H1 (cell line): ENCODE measurements around the gene RFX3.

Experiments
- CEBPB ChIP-seq: IDR thresholded peaks from 2 replicates; pipeline ENCODE4 v1.6.1; 2012; ENCODE audit warnings: low read depth, low read length
- EZH2 ChIP-seq: fragments of 200-600 bp; sonication (generic); IDR thresholded peaks from 2 replicates; pipeline ENCODE4 v1.7.1; 2012; ENCODE audit warnings: low read depth, mild to moderate bottlenecking, moderate library complexity, low read length, inconsistent platforms; ENCODE audit not compliant: severe bottlenecking
- GABPA ChIP-seq: IDR thresholded peaks from 2 replicates; pipeline ENCODE4 v1.6.1; 2011; ENCODE audit warnings: mild to moderate bottlenecking, low read length, moderate library complexity, borderline replicate concordance; ENCODE audit not compliant: insufficient read depth
- HDAC2 ChIP-seq, 2 experiments: fragments of 300-600 bp in 1 of 2; sonication (generic) in 1 of 2; IDR thresholded peaks; 2 replicates each; pipeline ENCODE4 v1.6.1; 2011 to 2012; ENCODE audit warnings: low read depth in 2 of 2, low read length in 2 of 2, mild to moderate bottlenecking in 2 of 2, moderate library complexity in 2 of 2, borderline replicate concordance in 1 of 2, inconsistent platforms in 1 of 2
- SP1 ChIP-seq: IDR thresholded peaks from 2 replicates; pipeline ENCODE4 v1.6.1; 2011; ENCODE audit warnings: low read depth, low read length
- SP2 ChIP-seq: IDR thresholded peaks from 2 replicates; pipeline ENCODE4 v1.6.1; 2012; ENCODE audit warnings: mild to moderate bottlenecking, low read length, inconsistent platforms
- TAF1 ChIP-seq: IDR thresholded peaks from 2 replicates; pipeline ENCODE4 v1.6.1; 2011; ENCODE audit warnings: mild to moderate bottlenecking, low read depth, low read length
- ZNF274 ChIP-seq: IDR thresholded peaks from 2 replicates; pipeline ENCODE4 v1.7.0; 2012; ENCODE audit warnings: low read length, borderline replicate concordance; ENCODE audit errors: extremely low read depth
- TF ChIP-seq, protein P1 (sequence below), 3 experiments: IDR thresholded peaks; 1 replicate in 2 of 3; 2 replicates in 1 of 3; pipeline versions ENCODE4 v1.5.1 to v1.6.1; 2011; ENCODE audit warnings: low read length in 3 of 3, mild to moderate bottlenecking in 3 of 3, inconsistent platforms in 2 of 3, low read depth in 1 of 3, moderate library complexity in 1 of 3; ENCODE audit not compliant: insufficient read depth in 1 of 3; ENCODE audit errors: control extremely low read depth in 1 of 3

DNA sequence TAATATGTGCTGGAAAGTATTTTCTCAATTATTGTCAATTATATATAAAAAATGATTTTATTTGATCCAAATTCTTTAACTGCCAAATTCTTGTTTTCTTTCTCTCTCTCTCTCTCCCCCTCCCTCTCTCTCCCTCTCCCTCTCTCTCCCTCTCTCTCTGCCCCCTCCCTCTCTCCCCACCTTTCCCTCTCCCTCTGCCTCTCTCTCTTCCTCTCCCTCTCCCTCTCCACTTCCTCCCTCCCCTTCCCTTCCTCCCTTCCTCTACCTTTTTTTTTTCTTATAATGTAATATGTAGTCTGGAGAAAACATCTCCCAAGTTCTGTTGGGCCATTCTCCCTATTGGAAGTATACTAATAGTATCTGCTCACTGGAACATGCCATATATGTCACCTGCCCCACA lies 6.4 kb upstream of the RFX3 start:
- TF ChIP-seq EZH2 (no peak), TAF1 (no peak), SP2 (no peak), CEBPB (no peak), GABPA (no peak), ZNF274 (no peak), HDAC2 (IDR thresholded peaks at IDR 0.05; ENCODE audit: borderline replicate concordance in 1 of 2, low read depth in 2 of 2, low read length in 2 of 2) (no peak), SP1 (no peak)
- TF ChIP-seq, protein P1, sequence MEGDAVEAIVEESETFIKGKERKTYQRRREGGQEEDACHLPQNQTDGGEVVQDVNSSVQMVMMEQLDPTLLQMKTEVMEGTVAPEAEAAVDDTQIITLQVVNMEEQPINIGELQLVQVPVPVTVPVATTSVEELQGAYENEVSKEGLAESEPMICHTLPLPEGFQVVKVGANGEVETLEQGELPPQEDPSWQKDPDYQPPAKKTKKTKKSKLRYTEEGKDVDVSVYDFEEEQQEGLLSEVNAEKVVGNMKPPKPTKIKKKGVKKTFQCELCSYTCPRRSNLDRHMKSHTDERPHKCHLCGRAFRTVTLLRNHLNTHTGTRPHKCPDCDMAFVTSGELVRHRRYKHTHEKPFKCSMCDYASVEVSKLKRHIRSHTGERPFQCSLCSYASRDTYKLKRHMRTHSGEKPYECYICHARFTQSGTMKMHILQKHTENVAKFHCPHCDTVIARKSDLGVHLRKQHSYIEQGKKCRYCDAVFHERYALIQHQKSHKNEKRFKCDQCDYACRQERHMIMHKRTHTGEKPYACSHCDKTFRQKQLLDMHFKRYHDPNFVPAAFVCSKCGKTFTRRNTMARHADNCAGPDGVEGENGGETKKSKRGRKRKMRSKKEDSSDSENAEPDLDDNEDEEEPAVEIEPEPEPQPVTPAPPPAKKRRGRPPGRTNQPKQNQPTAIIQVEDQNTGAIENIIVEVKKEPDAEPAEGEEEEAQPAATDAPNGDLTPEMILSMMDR (IDR thresholded peaks at IDR 0.05; ENCODE audit: control extremely low read depth in 1 of 3, insufficient read depth in 1 of 3, low read depth in 1 of 3, low read length in 3 of 3) = no peak
